K562 (cell line): Measurements from ENCODE around the gene AFF1. TPM values are rescaled to one million over a fixed set of nuclear protein-coding genes. Genes with fewer than 3 reads are reported as not detected.

Source experiments
- BCL6 ChIP-seq: fragments of 250-450 bp; sonication (Bioruptor Pico); IDR thresholded peaks from 2 replicates; pipeline ENCODE4 v1.4.0; 2020
- CREB1 ChIP-seq, 2 experiments: sonication (generic) in 1 of 2; formaldehyde crosslinking in 1 of 2; IDR thresholded peaks; 2 replicates each; pipeline versions ENCODE4 v1.6.1 to v1.8.0; 2012 to 2022; ENCODE audit warnings: inconsistent platforms in 1 of 2, mild to moderate bottlenecking in 1 of 2, missing genetic modification reagents in 1 of 2, moderate library complexity in 1 of 2
- GATAD2A ChIP-seq: fragments of 450-650 bp; IDR thresholded peaks from 2 replicates; pipeline ENCODE4 v1.6.1; 2017
- JUNB ChIP-seq: fragments of 450-650 bp; formaldehyde crosslinking; conservative IDR thresholded peaks from 2 replicates; pipeline ENCODE4 v1.4.0; 2020; ENCODE audit warnings: mild to moderate bottlenecking
- MAFG ChIP-seq: fragments of 450-650 bp; conservative IDR thresholded peaks from 2 replicates; pipeline ENCODE4 v1.6.1; 2016; ENCODE audit warnings: missing genetic modification characterization, missing compliant biosample characterization
- MEF2D ChIP-seq: conservative IDR thresholded peaks from 2 replicates; pipeline ENCODE4 v1.6.1; 2016; ENCODE audit warnings: low read depth, missing genetic modification characterization, missing compliant biosample characterization
- MTA3 ChIP-seq: fragments of 450-650 bp; formaldehyde crosslinking; IDR thresholded peaks from 2 replicates; pipeline ENCODE4 v1.6.1; 2017; ENCODE audit warnings: mild to moderate bottlenecking, borderline replicate concordance
- NRF1 ChIP-seq, 2 experiments: fragments of 450-650 bp; IDR thresholded peaks in 1 of 2; conservative IDR thresholded peaks in 1 of 2; 2 replicates each; pipeline ENCODE4 v1.6.1; 2014; ENCODE audit warnings: mild to moderate bottlenecking in 2 of 2
- POLR2A ChIP-seq: fragments of 450-650 bp; conservative IDR thresholded peaks from 2 replicates; pipeline ENCODE4 v1.6.1; 2016
- PRDM10 ChIP-seq: fragments of 450-650 bp; IDR thresholded peaks from 2 replicates; pipeline ENCODE4 v1.6.1; 2018; ENCODE audit not compliant: partially characterized antibody
- RFX7 ChIP-seq: fragments of 250-450 bp; sonication (Bioruptor Pico); IDR thresholded peaks from 2 replicates; pipeline ENCODE4 v1.5.1; 2021; ENCODE audit warnings: mild to moderate bottlenecking
- SNIP1 ChIP-seq: fragments of 450-650 bp; IDR thresholded peaks from 2 replicates; pipeline ENCODE4 v1.7.1; 2017; ENCODE audit warnings: low read depth, mild to moderate bottlenecking
- TAL1 ChIP-seq: fragments of 450-650 bp; IDR thresholded peaks from 2 replicates; pipeline ENCODE4 v1.6.1; 2016; ENCODE audit warnings: mild to moderate bottlenecking
- TGIF2 ChIP-seq: sonication (generic); formaldehyde crosslinking; IDR thresholded peaks from 2 replicates; pipeline ENCODE4 v1.8.1; 2022; ENCODE audit warnings: mild to moderate bottlenecking, missing genetic modification reagents, moderate library complexity
- ZMIZ1 ChIP-seq, 2 experiments: fragments of 150-350 bp in 1 of 2; IDR thresholded peaks; 2 replicates each; pipeline ENCODE4 v1.6.1; 2012 to 2016; ENCODE audit warnings: low read depth in 2 of 2, low read length in 2 of 2, mild to moderate bottlenecking in 1 of 2, moderate library complexity in 1 of 2
- ZNF592 ChIP-seq: fragments of 450-650 bp; IDR thresholded peaks from 2 replicates; pipeline ENCODE4 v1.6.1; 2017; ENCODE audit warnings: antibody characterized with exemption, mild to moderate bottlenecking
- ZSCAN29 ChIP-seq: fragments of 450-650 bp; IDR thresholded peaks from 2 replicates; pipeline ENCODE4 v1.6.1; 2017
- polyA plus RNA-seq, 8 experiments: library from polyadenylated mRNA; depleted of rRNA in 4 of 8; stranded (reverse) in 5 of 8; unstranded in 3 of 8; fragments of >200 nt; fragmentation: Nextera tagmentation in 2 of 8; fragmentation: Illumina TruSeq in 1 of 8; extraction: Ambion mirVana in 2 of 8; extraction: Trizol in 1 of 8; gene quantifications; 2 replicates each; pipeline versions ENCODE4 v1.2.1 to v1.2.3, GENCODE V29; 2011 to 2014; ENCODE audit warnings: inconsistent platforms in 1 of 8, missing spikeins in 1 of 8
- total RNA-seq, 7 experiments: library from RNA; depleted of rRNA in 6 of 7; stranded (reverse); fragments of >200 nt in 6 of 7; fragmentation: Illumina TruSeq in 2 of 7; extraction: Trizol in 2 of 7; gene quantifications; 2 replicates each; pipeline versions ENCODE4 v1.2.1 to v1.2.3, GENCODE V29; 2011 to 2021; ENCODE audit warnings: low replicate concordance in 1 of 7

The AFF1 gene
- total and polyA plus RNA-seq, 9 of the 15 experiments (the other 6 are each of a cell fraction or from before 2014, with no cell fraction given), result 4.1 to 47.5 (median 17.2) TPM

- TF ChIP-seq BCL6, result no peak
- no peak for TF ChIP-seq TAL1
- no peak for TF ChIP-seq MEF2D
- no peak for TF ChIP-seq SNIP1
- no peak for TF ChIP-seq JUNB (CRISPR knock-in tag)
- no peak for TF ChIP-seq CREB1 (IDR thresholded peaks at IDR 0.05)
- peak; percentile 51; the same call in 1 of the 2 replicates for TF ChIP-seq CREB1 (CRISPR knock-in tag; IDR thresholded peaks at IDR 0.05)
- no peak for TF ChIP-seq TGIF2 (CRISPR knock-in tag)
- TF ChIP-seq MTA3, result 0 out of 2 replicates have a peak, but pooled peaks have one; percentile 27
- TF ChIP-seq ZSCAN29, result no peak
- no peak for TF ChIP-seq PRDM10
- TF ChIP-seq MAFG, result no peak
- no peak for TF ChIP-seq GATAD2A
- no peak for TF ChIP-seq RFX7
- no peak for TF ChIP-seq ZMIZ1 (IDR thresholded peaks at IDR 0.05; ENCODE audit: low read depth in 2 of 2, low read length in 2 of 2)
- TF ChIP-seq ZNF592, result no peak; the same call in 1 of the 2 replicates
- TF ChIP-seq NRF1 (conservative IDR thresholded peaks at IDR 0.05 in 1 of 2, IDR thresholded peaks at IDR 0.05 in 1 of 2), result peak in 1 of 2 experiments; percentile 58; a peak in 2 of 4 replicates
- TF ChIP-seq POLR2A, result no peak
Observed at GRCh38 chr4:86891762-86892635, 42.8 kb upstream of the AFF1 start, which contains the start of gene C4orf36 (continued).
